ENCODE results near the gene ENPP1.
"Not testable (repeated sequence)": the region's sequence is repeated elsewhere in the genome, so short reads cannot be mapped to it uniquely, and the experiment has no call there.

Gene ENPP1

DNA sequence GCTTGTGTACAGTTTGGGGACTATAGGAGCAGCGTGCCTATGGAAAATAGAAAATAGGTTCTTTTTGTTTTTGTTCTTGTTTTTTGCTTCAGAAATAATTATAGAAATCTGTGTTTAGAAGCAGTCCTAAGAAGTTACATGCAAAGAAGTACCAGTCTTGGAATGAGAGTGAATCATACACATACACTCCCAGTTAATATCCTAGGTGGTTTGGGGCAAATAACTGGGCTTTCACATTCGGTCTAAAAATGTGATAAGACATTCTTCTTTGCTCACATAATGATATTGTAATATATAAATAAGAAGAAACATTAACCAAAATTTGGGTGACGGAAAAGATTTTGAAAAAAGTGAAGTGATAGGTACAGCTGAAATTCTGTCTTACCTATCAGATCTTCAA lies 61.0 kb downstream of the ENPP1 start:
- no peak for DNase-seq (ENCODE audit: low read depth in 2 of 3, low spot score in 2 of 3)

DNA sequence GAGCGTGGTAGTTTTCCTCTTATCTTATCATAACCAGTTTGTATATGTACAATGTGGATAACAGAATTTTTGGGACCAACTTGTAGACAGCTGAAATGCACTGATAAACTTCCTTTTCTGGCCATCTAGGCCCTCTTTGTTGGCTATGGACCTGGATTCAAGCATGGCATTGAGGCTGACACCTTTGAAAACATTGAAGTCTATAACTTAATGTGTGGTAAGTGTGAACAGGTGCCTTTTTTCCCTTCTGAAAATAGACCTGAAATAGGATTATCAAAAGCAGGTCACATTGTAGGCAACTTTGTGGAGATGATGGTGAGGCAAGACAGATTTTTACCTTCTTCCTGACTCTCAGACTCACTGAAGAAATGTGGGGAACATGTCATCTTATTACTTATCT lies 67.8 kb downstream of the ENPP1 start:
- DNase-seq (ENCODE audit: low read depth in 2 of 3, low spot score in 2 of 3): no peak

DNA sequence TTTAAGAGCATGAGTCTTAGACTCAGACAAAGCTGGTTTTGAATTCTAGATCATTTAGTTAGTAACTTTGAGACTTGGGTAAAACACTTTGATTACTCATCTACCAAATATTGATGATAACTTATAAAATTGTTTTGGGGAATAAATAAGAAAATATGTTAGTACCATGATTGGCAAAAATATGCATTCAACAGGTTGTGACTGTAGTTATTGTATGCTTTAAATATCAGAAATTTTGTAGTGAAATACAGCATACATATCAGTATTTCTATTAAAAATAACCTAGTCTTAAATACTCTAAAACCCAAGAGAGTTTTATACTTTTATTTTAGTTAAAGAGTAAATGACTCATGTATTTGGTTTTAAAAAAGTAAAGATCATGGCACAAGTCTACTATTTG lies 68.7 kb downstream of the ENPP1 start:
- no peak for DNase-seq (ENCODE audit: low read depth in 2 of 3, low spot score in 2 of 3)

DNA sequence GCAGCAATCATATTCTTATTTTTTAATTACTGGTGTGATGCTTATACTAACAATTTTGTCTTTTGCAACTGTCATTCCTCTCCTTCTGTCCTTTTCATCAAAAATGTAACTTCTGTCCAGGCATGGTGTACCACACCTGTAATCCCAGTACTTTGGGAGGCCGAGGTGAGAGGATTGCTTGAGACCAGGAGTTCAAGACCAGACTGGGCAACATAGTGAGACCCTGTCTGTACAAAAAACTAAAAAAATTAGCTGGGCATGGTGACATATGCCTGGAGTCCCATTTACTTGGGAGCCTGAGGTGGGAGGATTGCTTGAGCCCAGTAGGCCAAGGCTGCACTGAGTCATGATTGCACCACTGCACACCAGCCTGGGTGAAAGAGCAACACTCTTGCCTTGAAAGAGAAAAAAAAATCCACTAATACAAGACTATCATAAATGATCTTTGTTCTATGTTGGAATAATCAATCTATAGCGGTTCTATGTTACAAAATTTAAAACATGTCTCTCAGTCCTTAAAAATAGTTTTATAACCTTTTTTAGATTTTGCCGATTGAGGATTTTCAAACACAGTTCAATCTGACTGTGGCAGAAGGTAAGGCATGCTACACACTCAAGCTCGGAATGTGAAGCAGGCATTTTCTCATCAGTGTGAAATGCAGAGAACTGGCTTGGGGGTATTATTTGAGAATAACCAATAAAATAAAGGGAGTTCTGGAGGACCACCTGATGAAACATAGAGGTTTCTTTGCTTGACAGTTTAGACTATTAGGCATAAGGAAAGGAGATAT lies 70.4 kb downstream of the ENPP1 start:
- DNase-seq (ENCODE audit: low read depth in 2 of 3, low spot score in 2 of 3): no peak

DNA sequence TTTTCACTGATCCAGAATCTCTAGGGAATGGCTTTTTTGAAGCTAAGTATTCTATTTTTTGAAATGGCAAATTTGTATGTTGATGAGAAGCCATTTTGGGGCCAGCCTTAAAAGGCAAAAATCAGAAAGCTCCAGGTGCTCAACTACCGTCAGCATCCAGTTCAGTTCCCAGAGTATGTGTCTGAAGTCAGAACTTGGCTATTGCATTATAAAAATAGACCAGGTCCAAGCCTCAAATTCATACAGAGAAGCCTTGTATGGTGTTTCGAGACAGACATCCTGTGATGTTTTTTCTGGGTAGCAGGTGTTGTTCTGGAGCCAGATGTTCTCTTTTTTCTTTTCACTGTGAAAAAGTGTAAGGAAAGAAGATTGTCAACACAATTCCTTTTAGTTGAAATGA lies 75.2 kb downstream of the ENPP1 start:
- no peak for DNase-seq (ENCODE audit: low read depth in 2 of 3, low spot score in 2 of 3)

DNA sequence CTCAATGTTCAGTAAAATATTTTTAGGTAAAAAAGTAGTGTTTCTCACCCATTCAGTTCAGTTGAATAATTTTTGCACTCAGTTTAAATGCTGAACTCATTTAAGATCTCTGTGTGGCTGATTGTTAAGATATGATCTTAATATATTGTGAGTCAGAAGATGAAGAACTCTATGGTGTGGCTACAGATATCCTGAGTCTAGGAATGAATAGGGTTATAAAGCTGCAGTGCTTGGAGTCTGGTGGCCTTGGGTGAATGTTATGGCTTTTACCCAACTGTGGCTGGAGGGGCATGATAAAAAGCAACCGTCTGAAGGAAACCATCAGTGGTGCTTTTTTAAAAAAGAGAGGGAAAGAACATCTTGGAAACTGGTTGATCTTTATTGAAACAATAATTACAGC lies 77.4 kb downstream of the ENPP1 start:
- DNase-seq (ENCODE audit: low read depth in 2 of 3, low spot score in 2 of 3): no peak

DNA sequence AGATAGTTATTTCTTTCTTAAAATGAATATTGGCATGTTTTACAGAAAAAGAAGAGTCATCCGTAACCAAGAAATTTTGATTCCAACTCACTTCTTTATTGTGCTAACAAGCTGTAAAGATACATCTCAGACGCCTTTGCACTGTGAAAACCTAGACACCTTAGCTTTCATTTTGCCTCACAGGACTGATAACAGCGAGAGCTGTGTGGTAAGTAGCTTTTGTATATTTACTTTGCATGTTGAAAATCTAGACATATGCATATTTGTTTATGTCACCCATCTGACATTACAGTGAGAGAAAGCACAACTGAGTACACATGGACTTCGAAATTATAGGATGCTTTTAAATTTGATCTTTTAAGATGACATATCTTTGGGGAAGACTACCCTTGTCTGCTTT lies 78.7 kb downstream of the ENPP1 start:
- no peak for DNase-seq (ENCODE audit: low read depth in 2 of 3, low spot score in 2 of 3)

DNA sequence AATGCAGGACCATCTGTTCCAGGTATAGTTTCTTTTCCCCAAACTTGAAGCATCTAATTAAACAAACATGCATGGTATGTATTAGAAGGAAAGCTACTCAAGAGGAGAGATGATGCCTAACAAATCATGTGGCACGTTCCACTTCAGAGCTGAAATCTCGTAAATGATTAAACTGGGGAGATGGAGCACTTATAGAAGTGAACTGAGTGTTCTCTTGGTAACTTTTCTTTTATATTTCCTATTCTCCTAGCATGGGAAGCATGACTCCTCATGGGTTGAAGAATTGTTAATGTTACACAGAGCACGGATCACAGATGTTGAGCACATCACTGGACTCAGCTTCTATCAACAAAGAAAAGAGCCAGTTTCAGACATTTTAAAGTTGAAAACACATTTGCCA lies 82.3 kb downstream of the ENPP1 start:
- no peak for DNase-seq (ENCODE audit: low read depth in 2 of 3, low spot score in 2 of 3)

DNA sequence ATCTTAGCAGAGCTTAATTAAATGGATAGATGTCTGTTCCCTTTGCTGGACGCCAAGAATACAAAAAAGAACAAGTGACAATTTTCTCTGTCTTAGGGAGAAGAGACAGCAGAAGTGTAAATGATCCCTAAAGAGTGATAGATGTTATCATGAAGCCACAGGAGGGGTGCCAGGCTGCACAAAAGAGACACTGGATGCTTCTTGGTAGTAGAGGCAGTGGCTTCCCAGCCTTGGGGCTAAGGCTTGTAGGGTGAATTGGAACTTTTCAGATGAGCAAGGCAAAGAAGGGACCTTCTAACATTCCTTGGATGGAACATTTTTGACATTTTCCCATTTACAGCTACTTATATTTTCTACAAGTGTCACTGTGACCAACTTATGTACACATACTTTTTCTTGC lies 85.4 kb downstream of the ENPP1 start:
- DNase-seq (ENCODE audit: low read depth in 2 of 3, low spot score in 2 of 3): no peak

DNA sequence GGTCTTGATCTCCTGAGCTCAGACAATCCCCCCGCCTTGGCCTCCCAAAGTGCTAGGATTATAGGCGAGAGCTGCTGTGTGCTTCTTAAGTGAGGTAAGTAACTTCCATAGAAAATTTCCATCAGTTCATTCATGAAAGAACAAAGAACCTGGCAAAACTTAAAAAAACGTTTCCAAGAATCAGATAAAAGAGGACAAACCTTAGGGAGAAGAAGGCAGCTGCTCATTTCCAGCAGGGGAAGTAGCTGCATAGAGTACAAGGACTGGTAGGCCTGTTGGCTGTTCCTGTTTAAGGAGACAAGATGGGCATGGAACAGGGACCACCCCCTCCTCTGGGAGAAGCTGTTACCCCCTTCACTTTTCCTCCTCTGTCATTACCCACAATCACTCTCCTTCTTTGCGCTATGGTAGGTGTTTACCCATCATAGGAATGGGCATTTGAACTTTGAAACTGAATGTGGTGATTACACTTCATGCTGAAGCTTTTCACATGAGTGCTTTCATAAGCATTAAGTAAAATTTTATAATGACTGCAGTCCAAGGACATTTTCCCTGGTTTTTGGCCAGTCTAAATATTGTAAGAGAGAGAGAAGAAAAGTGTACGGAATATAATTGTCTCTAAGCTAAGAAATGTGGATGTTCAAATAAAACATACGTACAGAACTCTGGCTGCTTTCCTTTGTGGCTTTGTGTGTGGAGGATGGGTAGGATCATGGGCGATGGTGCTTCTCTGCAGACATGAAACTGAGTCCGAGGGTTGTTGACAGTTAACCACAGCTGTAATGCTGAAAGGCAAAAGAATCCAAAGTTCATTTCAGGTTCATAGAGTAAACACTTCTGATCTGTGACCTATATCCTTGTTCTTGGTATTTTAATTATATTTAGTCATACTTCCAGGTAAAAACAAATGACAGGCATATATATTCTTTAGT lies 86.9 kb downstream of the ENPP1 start:
- DNase-seq (ENCODE audit: low read depth in 2 of 3, low spot score in 2 of 3): no peak

DNA sequence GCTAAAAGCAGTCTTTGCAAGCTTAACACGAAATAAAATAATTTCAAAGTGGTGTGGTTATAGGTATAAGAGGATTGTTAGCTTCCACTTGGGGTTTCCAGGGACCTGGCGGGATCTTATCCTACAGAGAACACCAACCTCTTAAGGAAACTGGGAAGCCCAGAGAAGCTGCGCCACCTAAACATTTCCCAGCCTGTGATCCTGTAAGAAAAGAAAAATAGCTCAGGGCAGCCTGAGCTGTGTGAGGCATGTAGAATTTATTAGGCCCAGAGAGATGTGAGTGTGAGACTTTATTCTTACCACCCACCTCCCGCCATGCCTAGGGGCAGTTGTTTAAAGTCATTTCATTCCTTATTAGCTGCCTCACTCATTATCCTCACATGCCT lies 89.2 kb downstream of the ENPP1 start:
- no peak for DNase-seq (ENCODE audit: low read depth in 2 of 3, low spot score in 2 of 3)

DNA sequence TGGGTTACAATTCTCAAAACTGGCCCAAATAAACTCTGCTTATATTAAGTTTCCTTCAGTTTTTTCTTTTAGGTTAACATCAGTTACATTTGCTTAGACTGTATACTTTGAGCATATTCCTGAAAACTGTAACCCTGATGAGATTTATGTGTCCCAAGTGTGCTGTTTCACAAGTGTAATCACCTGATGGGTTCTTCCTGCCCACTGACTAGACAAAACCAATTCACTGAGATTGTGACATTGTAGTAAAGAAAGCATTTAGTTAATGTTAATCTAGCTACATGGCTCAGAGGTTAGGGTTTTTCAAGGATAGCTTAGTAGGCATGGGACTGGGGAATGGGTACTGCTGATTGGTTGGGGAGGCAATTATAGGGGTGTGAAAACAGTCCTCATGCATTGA lies 89.8 kb downstream of the ENPP1 start:
- DNase-seq (ENCODE audit: low read depth in 2 of 3, low spot score in 2 of 3): no peak

DNA sequence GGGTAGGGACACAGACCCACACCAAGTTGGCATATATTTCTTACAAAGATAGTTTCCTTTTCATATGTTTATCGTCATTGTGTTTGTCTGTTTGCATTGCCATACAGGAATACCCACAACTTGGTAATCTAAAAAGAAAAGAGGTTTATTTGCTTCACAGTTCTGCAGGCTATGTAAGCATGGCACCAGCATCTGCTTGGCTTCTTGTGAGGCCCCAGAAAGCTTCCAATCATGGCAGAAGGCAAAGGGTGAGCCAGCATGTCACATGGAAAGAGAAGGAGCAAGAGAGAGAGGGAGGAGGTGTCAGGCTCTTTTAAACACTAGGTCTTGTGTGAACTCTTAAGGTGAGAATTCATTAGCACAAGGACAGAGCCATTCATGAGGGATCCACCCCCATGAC lies 90.9 kb downstream of the ENPP1 start:
- DNase-seq (ENCODE audit: low read depth in 2 of 3, low spot score in 2 of 3): no peak

DNA sequence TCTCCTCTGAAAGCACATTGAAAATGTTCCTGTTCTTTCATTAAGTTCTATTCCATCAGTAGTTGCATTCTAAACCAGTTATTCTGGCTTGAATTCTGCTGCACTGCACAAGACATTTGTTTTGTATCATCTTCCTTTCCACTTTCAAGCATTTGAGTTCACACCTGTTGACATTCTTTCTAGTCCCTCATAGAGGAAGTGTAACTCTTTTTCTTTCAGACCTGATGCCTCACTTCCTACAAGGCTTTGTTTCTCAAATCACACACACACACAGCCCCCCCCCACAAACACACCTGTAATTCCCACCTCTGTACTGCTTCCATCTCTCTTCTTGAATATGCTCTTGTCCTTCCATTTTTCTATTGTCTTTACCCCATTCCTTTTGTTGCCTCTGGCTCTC lies 92.4 kb downstream of the ENPP1 start:
- DNase-seq (ENCODE audit: low read depth in 2 of 3, low spot score in 2 of 3): no peak

DNA sequence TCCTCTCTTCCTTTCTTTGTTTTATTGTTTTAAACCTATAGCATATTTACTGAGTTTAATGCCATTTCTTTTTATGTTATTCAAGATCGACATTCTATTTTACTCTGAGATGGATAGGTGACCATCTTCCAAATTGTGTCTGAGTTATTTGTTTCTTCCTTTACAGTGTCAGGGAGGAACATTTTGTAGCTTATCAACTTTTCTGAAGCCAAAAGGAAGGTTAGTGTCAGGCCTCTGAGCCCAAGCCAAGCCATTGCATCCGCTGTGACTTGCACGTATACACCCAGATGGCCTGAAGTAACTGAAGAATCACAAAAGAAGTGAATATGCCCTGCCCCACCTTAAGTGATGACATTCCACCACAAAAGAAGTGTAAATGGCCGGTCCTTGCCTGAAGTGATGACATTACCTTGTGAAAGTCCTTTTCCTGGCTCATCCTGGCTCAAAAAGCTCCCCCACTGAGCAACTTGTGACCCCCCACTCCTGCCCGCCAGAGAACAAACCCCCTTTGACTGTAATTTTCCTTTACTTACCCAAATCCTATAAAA lies 93.6 kb downstream of the ENPP1 start:
- DNase-seq (ENCODE audit: low read depth in 2 of 3, low spot score in 2 of 3): not testable (repeated sequence)

DNA sequence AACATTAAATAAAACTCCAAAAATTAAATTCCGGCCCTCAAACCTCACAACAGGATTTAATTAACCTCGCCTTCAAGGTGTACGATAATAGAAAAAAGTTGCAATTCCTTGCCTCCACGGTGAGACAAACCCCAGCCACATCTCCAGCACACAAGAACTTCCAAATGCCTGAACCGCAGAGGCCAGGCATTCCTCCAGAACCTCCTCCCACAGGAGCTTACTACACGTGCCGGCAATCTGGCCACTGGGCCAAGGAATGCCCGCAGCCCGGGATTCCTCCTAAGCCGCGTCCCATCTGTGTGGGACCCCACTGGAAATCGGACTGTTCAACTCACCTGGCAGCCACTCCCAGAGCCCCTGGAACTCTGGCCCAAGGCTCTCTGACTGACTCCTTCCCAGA lies 95.9 kb downstream of the ENPP1 start:
- DNase-seq (ENCODE audit: low read depth in 2 of 3, low spot score in 2 of 3): not testable (repeated sequence)

DNA sequence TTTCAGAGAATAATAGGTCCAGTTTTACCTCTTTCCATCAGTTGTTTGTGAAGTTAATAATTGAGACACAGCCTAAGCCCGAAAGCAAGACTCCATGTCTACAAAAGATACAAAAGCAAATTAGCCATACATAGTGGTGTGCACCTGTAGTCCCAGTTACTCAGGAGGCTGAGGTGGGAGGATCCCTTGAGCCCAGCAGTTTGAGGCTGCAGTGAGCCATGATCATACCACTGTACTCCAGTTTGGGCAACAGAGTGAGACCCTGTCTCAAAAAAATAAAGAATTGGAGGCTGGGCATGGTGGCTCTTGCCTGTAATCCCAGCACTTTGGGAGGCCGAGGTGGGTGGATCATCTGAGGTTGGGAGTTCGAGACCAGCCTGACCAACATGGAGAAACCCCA lies 101.0 kb downstream of the ENPP1 start:
- not testable (repeated sequence) for DNase-seq (ENCODE audit: low read depth in 2 of 3, low spot score in 2 of 3)

DNA sequence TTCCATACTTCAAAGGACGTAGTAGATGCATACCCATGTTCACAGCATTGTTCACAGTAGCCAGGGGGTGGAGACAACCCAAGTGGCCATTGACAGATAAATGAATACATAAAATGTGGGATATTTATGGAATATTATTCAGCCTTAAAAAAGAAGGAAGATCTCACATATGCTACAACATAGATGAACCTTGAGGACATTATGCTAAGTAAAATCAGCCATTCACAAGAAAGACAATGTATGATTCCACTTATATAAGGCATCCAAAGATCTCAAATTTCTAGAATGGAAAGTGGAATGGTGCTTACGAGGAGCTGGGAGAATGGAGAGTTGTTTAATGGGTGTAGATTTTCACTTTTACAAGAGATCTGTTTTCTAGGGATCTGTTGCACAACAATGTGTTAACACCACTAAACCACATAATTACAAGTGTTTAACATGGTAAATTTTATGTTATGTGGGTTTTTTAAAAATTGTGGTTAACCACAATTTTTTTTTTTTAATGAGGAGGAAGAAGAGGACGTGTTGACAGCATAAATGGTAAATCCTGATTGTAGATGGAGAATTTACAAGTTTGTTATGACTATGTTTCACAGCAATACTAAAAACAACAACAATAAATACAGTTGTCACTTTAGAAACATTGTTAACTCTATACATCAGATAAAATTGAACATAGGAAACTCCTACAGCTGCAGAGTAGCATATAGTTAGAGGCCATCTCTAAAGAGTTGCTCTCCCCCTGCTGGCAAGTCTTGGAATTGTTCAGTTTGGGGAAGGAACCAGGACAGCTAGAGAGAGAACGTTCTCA lies 101.8 kb downstream of the ENPP1 start:
- DNase-seq (ENCODE audit: low read depth in 2 of 3, low spot score in 2 of 3): peak; percentile 15 to 68 (median 61)

DNA sequence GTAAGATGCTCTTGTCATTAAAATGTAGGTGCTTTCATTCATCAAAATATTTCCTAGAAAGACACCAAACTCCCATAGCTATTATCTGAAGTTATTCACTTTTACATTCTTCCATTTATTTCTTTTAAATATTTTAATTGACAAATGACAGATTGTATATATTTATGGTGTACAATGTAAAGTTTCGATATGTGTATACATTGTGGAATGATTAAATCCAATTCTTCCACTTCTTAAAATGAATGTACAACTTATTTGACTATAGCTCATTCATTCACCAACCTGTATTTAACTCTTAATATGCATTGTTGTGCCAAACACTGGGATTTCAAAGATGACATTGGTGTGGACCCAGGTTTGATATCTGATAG lies 102.4 kb downstream of the ENPP1 start:
- DNase-seq (ENCODE audit: low read depth in 2 of 3, low spot score in 2 of 3): no peak

DNA sequence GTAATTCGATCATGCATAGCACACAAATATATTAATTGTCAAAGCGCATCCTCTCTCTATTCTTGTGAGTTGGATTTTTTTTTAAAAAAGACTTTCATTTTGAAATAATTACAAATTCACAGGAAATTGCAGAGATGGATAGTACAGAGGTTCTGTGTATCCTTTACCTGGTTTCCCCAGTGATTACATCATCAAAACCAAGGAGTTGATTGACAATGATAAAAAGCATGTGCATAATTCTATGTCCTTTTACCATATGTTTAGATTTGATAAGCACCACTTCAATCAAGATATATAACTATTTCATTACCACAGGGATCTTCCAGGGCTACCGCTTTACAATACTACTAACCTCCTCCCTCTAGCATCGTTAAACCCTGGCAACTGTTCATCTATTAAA lies 103.1 kb downstream of the ENPP1 start:
- DNase-seq (ENCODE audit: low read depth in 2 of 3, low spot score in 2 of 3): no peak

DNA sequence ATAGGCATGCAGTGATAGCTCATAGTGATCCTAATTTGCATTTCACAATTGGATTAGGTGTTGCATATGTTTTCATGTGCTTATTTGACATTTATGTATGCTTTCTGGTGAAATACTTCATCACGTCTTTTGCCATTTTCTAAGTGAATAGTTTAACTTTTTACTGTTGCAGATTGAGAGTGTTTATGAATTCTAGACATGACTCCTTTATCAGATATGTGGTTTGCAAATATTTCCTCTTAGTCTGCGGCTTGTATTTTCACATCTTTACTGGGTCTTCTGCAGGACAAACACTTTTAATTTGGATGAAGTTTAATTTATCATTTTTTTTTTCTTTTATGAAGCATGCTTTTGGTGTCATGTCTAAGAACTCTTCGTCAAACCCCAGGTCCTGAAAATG lies 104.1 kb downstream of the ENPP1 start:
- no peak for DNase-seq (ENCODE audit: low read depth in 2 of 3, low spot score in 2 of 3)
